SU-DHL-6 (cell line): Measurements from ENCODE around the gene PM20D1.
A peak's percentile ranks its signal among the peaks of the same experiment; 100 is the strongest.

Experiments
- H2AFZ ChIP-seq: fragments of 200-600 bp; sonication (generic); 2 replicates; pipeline ENCODE4 v1.6.1; 2014; ENCODE audit warnings: low read depth, mild to moderate bottlenecking, moderate library complexity, mixed read lengths, antibody characterized with exemption, low read length; ENCODE audit not compliant: severe bottlenecking
- H3F3A ChIP-seq: fragments of 200-600 bp; shearing (Covaris generic); 2 replicates; pipeline ENCODE4 v1.6.0; 2016; ENCODE audit warnings: antibody characterized with exemption, mild to moderate bottlenecking; ENCODE audit not compliant: insufficient read depth
- H3K27ac ChIP-seq: fragments of 200-600 bp; sonication (generic); 2 replicates; pipeline ENCODE4 v1.5.1; 2016; ENCODE audit warnings: low read depth, mild to moderate bottlenecking, low read length, moderate library complexity, mixed read lengths
- H3K27me3 ChIP-seq: fragments of 200-600 bp; sonication (generic), shearing (Covaris generic); 2 replicates; pipeline ENCODE4 v1.6.0; 2014; ENCODE audit warnings: mild to moderate bottlenecking, low read length
- H3K36me3 ChIP-seq: fragments of 200-600 bp; sonication (generic); 2 replicates; pipeline ENCODE4 v1.6.1; 2014; ENCODE audit warnings: mild to moderate bottlenecking, low read length, mixed read lengths
- H3K4me2 ChIP-seq: fragments of 300-600, 200-600 bp; shearing (Covaris generic), sonication (generic); 2 replicates; pipeline ENCODE4 v1.6.0; 2014; ENCODE audit warnings: low read length, low read depth, mild to moderate bottlenecking; ENCODE audit not compliant: poor library complexity, severe bottlenecking
- H3K4me3 ChIP-seq: fragments of 200-600 bp; sonication (generic); 2 replicates; pipeline ENCODE4 v1.5.1; 2014; ENCODE audit warnings: antibody characterized with exemption, low read length, mild to moderate bottlenecking, mixed read lengths; ENCODE audit not compliant: insufficient read depth, poor library complexity, severe bottlenecking
- H3K79me2 ChIP-seq: fragments of 200-600 bp; sonication (generic); 2 replicates; pipeline ENCODE4 v1.6.1; 2014; ENCODE audit warnings: mild to moderate bottlenecking, low read length, moderate library complexity; ENCODE audit not compliant: insufficient read depth
- H3K9ac ChIP-seq: fragments of 200-600 bp; sonication (generic); 2 replicates; pipeline ENCODE4 v1.7.0; 2014; ENCODE audit warnings: mild to moderate bottlenecking, low read length
- H3K9me2 ChIP-seq: fragments of 200-600 bp; sonication (generic); replicated peaks from 2 replicates; pipeline ENCODE4 v1.6.1; 2014; ENCODE audit warnings: low read length; ENCODE audit not compliant: insufficient read depth
- H3K9me3 ChIP-seq: fragments of 200-600 bp; sonication (generic); 2 replicates; pipeline ENCODE4 v1.6.1; 2014; ENCODE audit warnings: low read length, mixed read lengths; ENCODE audit not compliant: insufficient read depth
- H4K20me1 ChIP-seq: fragments of 200-600 bp; sonication (generic); 2 replicates; pipeline ENCODE4 v1.6.1; 2014; ENCODE audit warnings: low read depth, mild to moderate bottlenecking, antibody characterized with exemption, low read length, moderate library complexity, mixed read lengths
- EZH2phosphoT487 ChIP-seq: fragments of 200-600 bp; sonication (generic), shearing (Covaris generic); conservative IDR thresholded peaks from 2 replicates; pipeline ENCODE4 v1.6.1; 2018; ENCODE audit warnings: mild to moderate bottlenecking, antibody characterized with exemption, low read length, moderate library complexity, mixed read lengths
- TF ChIP-seq, protein P1 (sequence below): fragments of 200-600 bp; sonication (generic); IDR thresholded peaks from one replicate; pipeline ENCODE4 v1.5.1; 2017; ENCODE audit warnings: antibody characterized with exemption, mild to moderate bottlenecking, low read length, moderate library complexity; ENCODE audit not compliant: insufficient read depth, poor library complexity, severe bottlenecking

PM20D1 gene

GRCh38 chr1:205812878-205813754, 36.8 kb downstream of the PM20D1 start, which contains the start of gene SLC41A1:
Gene SLC41A1, minus strand, starts transcription at chr1:205813198. Its CDS starts 2,757 bp downstream, at chr1:205810441.
- H3K4me3 ChIP-seq: peak within 1 kb of the TSS; percentile 76
- no peaks in the 10 kb centered on the region for H3F3A ChIP-seq
- no peaks in the 10 kb centered on the region for H3K36me3 ChIP-seq
- peak within 1 kb of the TSS; percentile 65 for H2AFZ ChIP-seq
- peaks cover 36% of the 10 kb centered on the region for H3K79me2 ChIP-seq
- no peaks in the 10 kb centered on the region for H3K27me3 ChIP-seq
- H4K20me1 ChIP-seq: no peaks in the 10 kb centered on the region
- peak within 1 kb of the TSS; percentile 49 for H3K27ac ChIP-seq
- TF ChIP-seq EZH2phosphoT487: no peak
- TF ChIP-seq, protein P1, sequence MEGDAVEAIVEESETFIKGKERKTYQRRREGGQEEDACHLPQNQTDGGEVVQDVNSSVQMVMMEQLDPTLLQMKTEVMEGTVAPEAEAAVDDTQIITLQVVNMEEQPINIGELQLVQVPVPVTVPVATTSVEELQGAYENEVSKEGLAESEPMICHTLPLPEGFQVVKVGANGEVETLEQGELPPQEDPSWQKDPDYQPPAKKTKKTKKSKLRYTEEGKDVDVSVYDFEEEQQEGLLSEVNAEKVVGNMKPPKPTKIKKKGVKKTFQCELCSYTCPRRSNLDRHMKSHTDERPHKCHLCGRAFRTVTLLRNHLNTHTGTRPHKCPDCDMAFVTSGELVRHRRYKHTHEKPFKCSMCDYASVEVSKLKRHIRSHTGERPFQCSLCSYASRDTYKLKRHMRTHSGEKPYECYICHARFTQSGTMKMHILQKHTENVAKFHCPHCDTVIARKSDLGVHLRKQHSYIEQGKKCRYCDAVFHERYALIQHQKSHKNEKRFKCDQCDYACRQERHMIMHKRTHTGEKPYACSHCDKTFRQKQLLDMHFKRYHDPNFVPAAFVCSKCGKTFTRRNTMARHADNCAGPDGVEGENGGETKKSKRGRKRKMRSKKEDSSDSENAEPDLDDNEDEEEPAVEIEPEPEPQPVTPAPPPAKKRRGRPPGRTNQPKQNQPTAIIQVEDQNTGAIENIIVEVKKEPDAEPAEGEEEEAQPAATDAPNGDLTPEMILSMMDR: no peak
- peak within 1 kb of the TSS; percentile 90 for H3K9ac ChIP-seq
- H3K4me2 ChIP-seq: peak within 1 kb of the TSS; percentile 92
- H3K9me3 ChIP-seq: no peaks in the 10 kb centered on the region
- H3K9me2 ChIP-seq: no peaks in the 10 kb centered on the region

DNA sequence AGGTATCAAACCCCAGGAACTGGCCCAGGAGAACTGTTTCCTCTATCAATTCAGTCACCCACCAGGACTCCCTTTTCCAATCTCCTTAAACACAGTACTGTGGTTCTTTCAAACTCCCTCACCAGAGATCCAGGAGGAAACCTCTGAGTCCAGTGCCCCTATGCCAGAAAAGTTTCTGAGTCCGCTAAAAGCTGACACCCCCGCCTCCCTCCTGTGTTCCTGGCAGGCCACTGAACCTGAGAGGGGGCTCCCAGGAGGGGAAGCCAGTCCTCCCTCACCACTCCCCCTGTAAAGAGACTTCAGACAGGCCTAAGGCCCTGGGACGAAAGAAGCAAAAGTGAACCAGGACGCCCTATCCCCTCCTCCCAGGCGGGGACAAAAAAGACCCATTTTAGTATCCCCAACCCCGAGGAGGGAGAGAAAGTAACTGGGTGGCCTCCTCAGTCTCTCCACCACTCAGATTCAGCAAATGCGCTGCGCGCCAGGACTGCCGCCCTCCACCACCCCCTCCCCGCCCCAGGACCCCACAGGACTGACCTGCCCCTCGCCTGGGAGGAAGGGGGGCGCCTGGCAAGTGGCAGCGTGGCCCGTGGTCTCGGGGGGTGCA, 37.6 kb downstream of the PM20D1 start:
- Histone ChIP-seq H3K27me3 (no peaks in the 10 kb centered on the region), H3K4me2 (peak overlapping the region; percentile 92), H3F3A (no peaks in the 10 kb centered on the region), H4K20me1 (no peaks in the 10 kb centered on the region), H3K9me3 (no peaks in the 10 kb centered on the region), H3K9me2 (no peaks in the 10 kb centered on the region), H3K27ac (peak overlapping the region; percentile 49), H3K36me3 (no peaks in the 10 kb centered on the region), H3K9ac (peak overlapping the region; percentile 90), H3K4me3 (peak overlapping the region; percentile 76), H2AFZ (peak overlapping the region; percentile 65), H3K79me2 (peaks cover 39% of the 10 kb centered on the region)
- TF ChIP-seq EZH2phosphoT487: no peak
- TF ChIP-seq, protein P1: no peak

DNA sequence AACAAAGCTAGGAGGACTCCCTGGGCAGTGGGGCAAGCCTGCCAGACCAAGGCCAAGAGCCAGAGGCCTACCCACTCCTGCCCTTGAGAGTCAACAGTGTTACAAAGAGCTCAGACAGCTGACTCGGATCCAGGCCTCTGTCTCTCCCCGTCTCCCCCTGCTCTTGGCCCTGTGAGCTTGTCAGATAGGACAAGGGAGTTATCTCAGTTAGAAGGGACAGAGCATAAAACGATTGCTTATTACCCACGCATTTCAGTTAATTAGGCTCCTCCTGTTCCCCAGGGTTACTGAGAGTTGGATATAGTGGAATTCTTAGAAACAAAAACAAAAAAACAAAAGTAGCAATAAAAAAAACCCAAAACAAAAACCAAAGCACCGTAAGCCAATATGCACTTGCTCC, 38.3 kb downstream of the PM20D1 start:
- Histone ChIP-seq H3K9me3 (no peaks in the 10 kb centered on the region), H3K27ac (no peak overlapping the region), H2AFZ (no peak overlapping the region), H3K9me2 (no peaks in the 10 kb centered on the region), H3K79me2 (peaks cover 42% of the 10 kb centered on the region), H4K20me1 (no peaks in the 10 kb centered on the region), H3K4me3 (peak overlapping the region; percentile 76), H3K4me2 (peak overlapping the region; percentile 92), H3K9ac (peak overlapping the region; percentile 90), H3K27me3 (no peaks in the 10 kb centered on the region), H3F3A (no peaks in the 10 kb centered on the region), H3K36me3 (no peaks in the 10 kb centered on the region)
- TF ChIP-seq, protein P1: no peak
- no peak for TF ChIP-seq EZH2phosphoT487
